Testis (tissue), 3 donors: ENCODE measurements around the gene SDK1. TPM values are rescaled to one million over a fixed set of nuclear protein-coding genes. Genes with fewer than 3 reads are reported as not detected.
A peak's percentile ranks its signal among the peaks of the same experiment; 100 is the strongest.

ENCODE experiments used
- DNase-seq: peaks from one replicate; pipeline ENCODE4 v3.0.0-alpha.2; 2019
- H3K27ac ChIP-seq, 2 donors: fragments of 200-600 bp; sonication (generic); one replicate each; pipeline ENCODE4 v1.5.1; 2019
- H3K27me3 ChIP-seq: fragments of 200-600 bp; sonication (generic); one replicate; pipeline ENCODE4 v1.5.1; 2019
- H3K36me3 ChIP-seq: fragments of 200-600 bp; sonication (generic); one replicate; pipeline ENCODE4 v1.5.1; 2017; ENCODE audit warnings: low read depth; ENCODE audit errors: missing control alignments
- H3K4me1 ChIP-seq: fragments of 200-600 bp; sonication (generic); one replicate; pipeline ENCODE4 v1.5.1; 2019
- H3K4me3 ChIP-seq, 2 donors: fragments of 200-600 bp; sonication (generic); one replicate each; pipeline ENCODE4 v1.5.1; 2017 to 2019
- H3K9me3 ChIP-seq: fragments of 200-600 bp; sonication (generic); one replicate; pipeline ENCODE4 v1.5.1; 2017
- POLR2A ChIP-seq: fragments of 450-650 bp; IDR thresholded peaks from one replicate; pipeline ENCODE4 v1.6.1; 2017; ENCODE audit warnings: antibody characterized with exemption, mild to moderate bottlenecking, moderate library complexity
- WGBS, 2 donors: methylation state at CpG; one replicate each; pipeline ENCODE4 v1.1.5; 2018; 5-methylcytosine and 5-hydroxymethylcytosine counted together
- intact Hi-C: fragments of 100-400 bp; cut with DNase I; formaldehyde crosslinking; loops from one replicate; pipeline ENCODE4 v1.15.1; 2023; ENCODE audit warnings: low total_unique reads
- polyA plus RNA-seq: library from polyadenylated mRNA; stranded (reverse); fragments of 350-450 nt; fragmentation: Illumina TruSeq; extraction: RNeasy Lipid Tissue Mini Kit (QIAGEN cat#74804); gene quantifications from one replicate; pipeline ENCODE4 v1.2.3, GENCODE V29; 2014; ENCODE audit warnings: low read depth, low replicate concordance; ENCODE audit not compliant: insufficient read depth
- total RNA-seq, 2 donors: library from RNA; depleted of rRNA; stranded (reverse); fragments of >200 nt; gene quantifications; one replicate each; pipeline ENCODE4 v1.2.3, GENCODE V29; 2016
- TF ChIP-seq, protein P1 (sequence below), 3 experiments: fragments of 450-650 bp in 2 of 3; fragments of 200-600 bp in 1 of 3; sonication (generic) in 1 of 3; IDR thresholded peaks; one replicate each; pipeline ENCODE4 v1.5.1; 2016 to 2019; ENCODE audit warnings: antibody characterized with exemption in 3 of 3, mild to moderate bottlenecking in 2 of 3, moderate library complexity in 1 of 3

Gene SDK1
- total and polyA plus RNA-seq, 3 donors from 2014 or later: 20.0 to 36.2 (median 24.9) TPM

DNA sequence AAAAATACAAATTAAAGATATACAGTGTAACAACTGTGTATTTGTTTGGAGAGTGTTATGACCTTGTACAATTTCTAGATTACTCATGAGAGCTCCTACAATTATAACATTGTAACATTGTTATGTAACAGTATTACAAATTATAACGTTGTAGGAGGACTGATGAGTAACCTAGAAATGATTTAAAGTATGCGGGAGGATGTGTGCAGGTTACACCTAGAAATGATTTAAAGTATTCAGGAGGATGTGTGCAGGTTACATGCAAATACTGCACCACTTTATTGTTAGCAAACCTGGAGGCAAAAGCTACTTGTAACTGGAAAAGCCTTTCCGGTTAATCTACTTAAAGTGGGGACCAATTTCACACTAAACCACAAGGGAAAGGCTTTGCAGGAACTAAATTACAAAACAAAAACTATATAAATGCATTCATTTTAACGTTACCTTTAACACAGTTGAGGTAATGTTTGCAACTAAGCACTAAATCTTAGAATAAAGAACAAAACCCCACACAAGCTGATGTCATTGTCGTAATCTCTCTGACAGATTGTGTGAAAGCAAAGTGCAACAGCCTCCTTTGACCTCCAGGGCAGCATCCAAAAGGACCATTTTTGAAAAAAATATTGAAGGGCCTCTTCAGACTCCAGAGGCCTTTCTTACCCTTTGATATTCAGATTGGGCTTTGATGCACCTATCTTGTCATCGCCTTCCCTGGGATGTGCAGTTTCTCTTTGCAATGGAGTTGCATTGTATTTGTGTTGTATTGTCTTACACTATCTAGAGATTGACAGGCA lies 858.9 kb downstream of the SDK1 start:
- Histone ChIP-seq H3K9me3 (no peaks in the 10 kb centered on the region), H3K4me1 (peaks cover 9% of the 10 kb centered on the region), H3K27ac (no peak overlapping the region), H3K36me3 (no peaks in the 10 kb centered on the region), H3K27me3 (no peaks in the 10 kb centered on the region), H3K4me3 (no peak overlapping the region)
- 65 to 69% methylated on average over 6 of the region's 6 CpGs for WGBS, 2 donors
- intact Hi-C loops: no loop called here
- TF ChIP-seq, protein P1, sequence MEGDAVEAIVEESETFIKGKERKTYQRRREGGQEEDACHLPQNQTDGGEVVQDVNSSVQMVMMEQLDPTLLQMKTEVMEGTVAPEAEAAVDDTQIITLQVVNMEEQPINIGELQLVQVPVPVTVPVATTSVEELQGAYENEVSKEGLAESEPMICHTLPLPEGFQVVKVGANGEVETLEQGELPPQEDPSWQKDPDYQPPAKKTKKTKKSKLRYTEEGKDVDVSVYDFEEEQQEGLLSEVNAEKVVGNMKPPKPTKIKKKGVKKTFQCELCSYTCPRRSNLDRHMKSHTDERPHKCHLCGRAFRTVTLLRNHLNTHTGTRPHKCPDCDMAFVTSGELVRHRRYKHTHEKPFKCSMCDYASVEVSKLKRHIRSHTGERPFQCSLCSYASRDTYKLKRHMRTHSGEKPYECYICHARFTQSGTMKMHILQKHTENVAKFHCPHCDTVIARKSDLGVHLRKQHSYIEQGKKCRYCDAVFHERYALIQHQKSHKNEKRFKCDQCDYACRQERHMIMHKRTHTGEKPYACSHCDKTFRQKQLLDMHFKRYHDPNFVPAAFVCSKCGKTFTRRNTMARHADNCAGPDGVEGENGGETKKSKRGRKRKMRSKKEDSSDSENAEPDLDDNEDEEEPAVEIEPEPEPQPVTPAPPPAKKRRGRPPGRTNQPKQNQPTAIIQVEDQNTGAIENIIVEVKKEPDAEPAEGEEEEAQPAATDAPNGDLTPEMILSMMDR (IDR thresholded peaks at IDR 0.05): peak in 1 of 3 experiments; percentile 10
- no peak for TF ChIP-seq POLR2A
- DNase-seq: no peak

DNA sequence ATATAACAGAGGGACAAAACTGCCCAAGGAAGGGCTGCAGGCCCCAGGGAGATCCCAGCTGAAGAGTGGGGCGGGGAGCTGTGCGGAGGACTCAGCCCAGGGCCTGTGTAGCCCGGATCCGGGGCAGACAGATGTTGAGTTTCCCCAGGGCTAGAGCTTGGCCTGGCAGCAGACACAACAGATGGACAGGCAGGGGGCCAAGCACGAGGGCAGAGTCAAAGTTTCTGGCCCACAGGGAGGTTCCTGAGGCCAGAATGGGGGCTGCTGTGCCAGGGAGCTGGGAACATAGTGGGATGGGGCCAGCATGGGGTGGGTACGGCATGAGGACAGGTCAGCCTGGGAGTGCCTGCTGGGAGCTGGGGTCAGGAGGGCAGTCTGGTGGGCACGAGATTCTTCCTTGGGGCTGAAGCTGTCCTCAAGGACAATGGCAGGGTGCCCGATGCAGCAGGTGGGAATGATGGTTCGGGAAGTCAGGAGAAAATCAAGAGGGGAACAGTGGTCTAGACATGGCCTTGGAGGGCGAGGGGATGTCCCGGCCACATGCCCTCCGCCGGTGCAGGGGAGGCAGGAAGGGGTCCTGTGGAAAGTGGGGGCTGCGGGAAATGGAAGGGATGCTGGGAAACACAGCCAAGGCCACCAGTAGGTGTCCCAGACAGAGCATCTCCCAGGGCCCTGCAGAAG lies 862.0 kb downstream of the SDK1 start:
- 75 to 84% methylated on average over 14 of the region's 14 CpGs for WGBS, 2 donors
- DNase-seq: no peak
- no peak overlapping the region for H3K4me3 ChIP-seq
- no peak overlapping the region for H3K27ac ChIP-seq
- no peaks in the 10 kb centered on the region for H3K9me3 ChIP-seq
- no peak for TF ChIP-seq POLR2A
- TF ChIP-seq, protein P1 (IDR thresholded peaks at IDR 0.05): no peak
- H3K36me3 ChIP-seq: no peaks in the 10 kb centered on the region
- intact Hi-C loops: no loop called here
- H3K27me3 ChIP-seq: no peaks in the 10 kb centered on the region
- peaks cover 9% of the 10 kb centered on the region for H3K4me1 ChIP-seq

DNA sequence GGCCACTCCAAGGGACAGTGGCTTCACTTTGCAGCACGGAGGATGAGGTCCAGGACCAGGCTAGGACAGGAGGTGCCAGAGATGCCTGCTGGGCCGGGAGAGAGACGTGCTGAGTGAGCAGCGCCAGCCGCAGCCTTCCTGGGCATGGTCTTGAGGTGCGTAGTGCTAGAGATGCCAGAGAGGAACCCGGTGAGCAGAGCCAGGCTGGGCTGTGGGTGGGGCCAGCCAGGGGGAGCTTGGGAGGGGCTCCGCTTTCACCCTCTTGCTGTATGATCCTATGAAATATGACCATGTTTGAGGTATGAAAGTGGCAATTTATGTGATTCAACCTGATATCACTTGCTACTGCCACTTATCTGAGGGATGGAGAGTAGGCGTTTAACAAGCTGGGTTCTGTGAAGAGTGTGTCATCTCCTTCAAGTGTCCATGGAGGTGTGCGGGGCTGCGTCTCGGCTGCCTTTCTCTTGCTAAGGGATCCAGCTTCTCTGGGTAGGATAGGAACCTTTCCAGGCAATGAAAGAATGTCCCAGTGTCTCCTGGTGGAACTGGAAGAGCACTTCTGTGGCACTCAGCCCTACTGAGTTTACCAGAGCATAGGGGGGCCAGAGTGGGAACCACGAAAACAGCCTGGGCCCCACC lies 862.6 kb downstream of the SDK1 start:
- H3K27ac ChIP-seq: no peak overlapping the region
- intact Hi-C loops: no loop called here
- 88 to 91% methylated on average over 13 of the region's 13 CpGs for WGBS, 2 donors
- H3K27me3 ChIP-seq: no peaks in the 10 kb centered on the region
- TF ChIP-seq, protein P1 (IDR thresholded peaks at IDR 0.05): no peak
- no peak for TF ChIP-seq POLR2A
- no peak overlapping the region for H3K4me3 ChIP-seq
- no peaks in the 10 kb centered on the region for H3K9me3 ChIP-seq
- H3K4me1 ChIP-seq: peaks cover 9% of the 10 kb centered on the region
- H3K36me3 ChIP-seq: no peaks in the 10 kb centered on the region
- DNase-seq: no peak

DNA sequence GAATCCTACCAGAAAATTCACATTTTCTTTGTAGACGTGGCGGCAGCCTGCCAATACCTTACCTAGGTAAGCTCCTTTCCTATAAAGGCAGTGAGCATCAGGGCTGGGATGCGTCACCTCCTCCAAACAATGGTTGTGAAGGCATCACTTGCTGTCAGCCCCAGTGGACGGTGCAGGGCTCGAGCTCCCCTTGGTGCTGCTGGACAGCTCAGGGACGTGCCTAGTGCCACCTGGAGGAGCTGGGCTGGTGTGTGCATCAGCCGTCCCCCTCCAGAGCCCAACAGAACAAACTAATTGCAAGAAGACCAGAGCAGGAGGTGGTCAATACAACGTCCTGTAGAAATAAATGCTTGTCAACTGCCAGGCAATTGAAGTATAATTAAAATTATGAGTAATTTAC lies 863.5 kb downstream of the SDK1 start:
- no peaks in the 10 kb centered on the region for H3K36me3 ChIP-seq
- peaks cover 4% of the 10 kb centered on the region for H3K4me1 ChIP-seq
- H3K27me3 ChIP-seq: no peaks in the 10 kb centered on the region
- TF ChIP-seq, protein P1 (IDR thresholded peaks at IDR 0.05): no peak
- TF ChIP-seq POLR2A: no peak
- intact Hi-C loops: no loop called here
- DNase-seq: no peak
- H3K4me3 ChIP-seq: no peak overlapping the region
- 88 to 89% methylated on average over 8 of the region's 8 CpGs for WGBS, 2 donors
- H3K27ac ChIP-seq: no peak overlapping the region
- no peaks in the 10 kb centered on the region for H3K9me3 ChIP-seq
